Stomach smooth muscle (tissue), 2 donors: ENCODE results near the gene CHRNB4.

ENCODE experiments used
- H3K27ac ChIP-seq: one replicate; pipeline ENCODE4 v1.7.0; 2013; ENCODE audit warnings: mild to moderate bottlenecking, low read length, inconsistent platforms
- H3K27me3 ChIP-seq, 2 donors: one replicate each; pipeline ENCODE4 v1.7.0; 2013; ENCODE audit warnings: low read length in 2 of 2; ENCODE audit not compliant: insufficient read depth in 2 of 2, control insufficient read depth in 1 of 2
- H3K36me3 ChIP-seq, 2 donors: one replicate each; pipeline ENCODE4 v1.7.0; 2013; ENCODE audit warnings: low read length in 2 of 2; ENCODE audit not compliant: control insufficient read depth in 2 of 2, insufficient read depth in 2 of 2
- H3K4me1 ChIP-seq: one replicate; pipeline ENCODE4 v1.7.0; 2013; ENCODE audit warnings: low read length; ENCODE audit not compliant: control insufficient read depth, insufficient read depth
- H3K4me3 ChIP-seq, 2 donors: one replicate each; pipeline ENCODE4 v1.7.0; 2013; ENCODE audit warnings: low read length in 2 of 2
- H3K9ac ChIP-seq, 2 donors: one replicate each; pipeline ENCODE4 v1.7.0; 2013; ENCODE audit warnings: low read length in 2 of 2, mild to moderate bottlenecking in 1 of 2
- H3K9me3 ChIP-seq, 2 donors: one replicate each; pipeline ENCODE4 v1.7.0; 2013; ENCODE audit warnings: low read length in 2 of 2; ENCODE audit not compliant: control insufficient read depth in 2 of 2
- donor health status: healthy.
- donor health status: Pancreatic carcinoma.

The CHRNB4 gene

DNA sequence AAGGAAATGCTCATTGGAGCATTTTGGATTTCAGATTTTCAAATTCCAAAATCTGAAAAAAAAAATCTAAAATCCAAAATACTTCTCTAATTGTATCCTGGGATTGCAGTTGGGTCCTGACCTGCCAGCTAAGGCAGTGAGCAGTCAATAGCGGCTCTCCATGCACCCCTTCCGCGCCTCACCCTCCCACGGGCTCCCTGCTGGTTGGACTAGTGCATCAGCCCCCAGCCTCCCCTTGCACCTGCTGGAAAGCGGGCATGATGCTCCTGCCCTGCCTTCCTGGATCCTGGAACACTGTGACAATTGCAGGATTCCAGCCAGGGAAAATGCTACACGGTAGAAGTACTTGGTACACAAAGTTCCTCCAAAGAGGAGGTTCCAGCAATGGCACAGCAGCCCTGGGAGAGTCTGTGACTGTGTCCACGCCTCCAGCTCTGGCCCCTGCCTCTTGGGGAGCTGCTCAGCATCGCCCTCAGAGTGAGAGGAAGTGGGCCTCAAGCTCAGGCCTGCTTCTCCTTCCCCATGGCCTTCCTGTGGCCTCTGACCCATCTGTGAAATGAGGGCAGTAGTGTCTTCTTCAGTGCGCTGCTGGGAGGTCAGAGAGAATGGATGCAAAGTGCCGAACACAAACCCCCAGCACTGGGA is 39.5 kb upstream of the CHRNB4 start:
- Histone ChIP-seq H3K27ac (no peak overlapping the region), H3K27me3 (no peaks in the 10 kb centered on the region), H3K4me3 (no peak overlapping the region), H3K9me3 (no peaks in the 10 kb centered on the region), H3K9ac (no peak overlapping the region), H3K36me3 (no peaks in the 10 kb centered on the region), H3K4me1 (no peaks in the 10 kb centered on the region)

DNA sequence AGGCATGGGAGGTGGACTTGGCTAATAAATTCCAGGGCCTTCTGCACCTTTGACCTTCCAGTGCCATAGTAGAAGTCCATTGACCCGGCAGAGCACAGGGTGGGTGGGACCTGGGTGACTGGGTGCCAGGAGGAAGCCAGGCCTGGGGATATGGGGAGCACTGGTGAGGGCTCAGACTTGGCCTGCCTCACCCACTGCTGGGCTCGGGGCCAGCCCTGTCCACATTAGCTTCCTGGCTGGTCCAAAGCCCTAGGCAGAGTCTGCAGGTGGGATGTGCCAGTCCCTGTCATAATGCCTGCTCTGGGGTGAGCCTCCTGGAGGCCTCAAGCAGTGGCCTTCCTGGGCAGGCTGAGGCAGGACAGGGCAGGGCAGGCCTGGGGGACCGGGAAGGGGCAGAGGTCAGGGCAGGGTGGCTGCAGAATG is 38.1 kb upstream of the CHRNB4 start:
- Histone ChIP-seq H3K4me3 (no peak overlapping the region), H3K27ac (no peak overlapping the region), H3K4me1 (no peaks in the 10 kb centered on the region), H3K27me3 (no peaks in the 10 kb centered on the region), H3K9me3 (no peaks in the 10 kb centered on the region), H3K36me3 (no peaks in the 10 kb centered on the region), H3K9ac (no peak overlapping the region)

DNA sequence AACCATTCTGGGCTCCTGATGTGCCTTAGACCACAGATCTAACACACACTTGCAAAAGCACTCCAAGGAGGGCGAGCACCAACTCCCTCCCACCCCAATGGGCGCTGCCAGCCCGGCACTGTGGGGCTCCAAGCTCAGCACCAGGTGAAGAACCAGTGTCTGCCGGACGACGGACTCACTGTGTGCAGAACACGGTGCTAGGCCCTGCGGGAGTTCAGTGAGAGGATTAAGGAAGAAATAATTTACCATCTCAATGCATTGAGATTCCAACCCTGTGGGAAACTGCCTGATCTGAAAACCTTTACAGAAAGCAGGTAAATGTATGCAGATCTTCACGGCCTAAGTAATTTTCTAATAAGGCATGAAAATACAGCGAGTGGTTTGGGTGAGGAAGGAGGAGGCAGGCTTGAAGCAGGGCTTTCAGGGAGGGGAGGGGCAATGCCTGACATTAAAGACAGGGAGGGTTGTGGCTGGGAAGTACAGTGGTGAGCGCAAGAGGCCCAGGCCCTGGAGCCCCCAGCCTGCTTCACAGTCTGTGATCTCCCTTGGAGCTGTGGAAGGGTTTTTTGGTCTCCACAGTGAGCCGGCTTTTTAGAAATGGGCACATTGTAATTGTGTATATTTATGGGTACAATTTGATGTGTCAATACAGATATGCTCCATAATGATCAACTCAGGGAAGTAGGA is 35.6 kb upstream of the CHRNB4 start:
- no peaks in the 10 kb centered on the region for H3K4me1 ChIP-seq
- H3K9me3 ChIP-seq = no peaks in the 10 kb centered on the region
- no peaks in the 10 kb centered on the region for H3K36me3 ChIP-seq
- no peak overlapping the region for H3K4me3 ChIP-seq
- no peak overlapping the region for H3K9ac ChIP-seq
- H3K27me3 ChIP-seq = no peaks in the 10 kb centered on the region
- H3K27ac ChIP-seq = no peak overlapping the region

DNA sequence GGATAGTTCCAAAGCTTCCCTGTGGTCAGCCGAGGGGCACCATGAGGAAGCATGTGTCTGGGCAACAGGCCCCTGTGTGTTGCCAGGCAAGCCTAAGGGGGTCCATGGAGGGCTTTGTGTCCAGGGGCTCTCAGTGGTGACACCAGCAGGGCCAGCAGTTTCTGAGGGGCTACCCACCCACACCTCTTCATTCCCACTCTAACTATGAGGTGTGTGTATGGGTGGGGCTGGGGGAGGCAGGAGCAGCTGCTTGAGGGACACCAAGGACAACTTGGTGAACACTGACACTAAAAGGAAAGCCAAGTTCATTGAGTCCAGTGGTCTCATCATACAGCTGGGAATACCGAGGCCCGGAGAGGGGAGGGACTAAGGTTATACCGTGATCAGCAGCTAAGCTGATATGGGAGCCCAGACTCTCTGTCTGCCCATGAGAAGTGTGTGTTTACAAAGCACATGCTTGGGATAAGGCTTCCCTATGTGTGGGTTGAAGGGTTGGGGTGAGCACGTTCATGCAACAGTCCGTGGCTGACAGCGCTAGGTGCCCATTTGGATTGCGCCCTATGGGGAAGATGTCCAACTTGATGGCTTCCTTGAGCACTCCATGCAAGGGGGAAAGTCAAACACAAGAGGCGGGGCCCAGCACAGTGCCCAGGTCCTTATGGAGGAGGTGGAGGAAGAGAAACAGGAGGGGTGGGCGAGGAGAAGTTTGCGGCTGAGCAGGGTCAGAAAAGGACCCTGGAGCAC is 34.8 kb upstream of the CHRNB4 start:
- H3K36me3 ChIP-seq = no peaks in the 10 kb centered on the region
- H3K4me3 ChIP-seq = no peak overlapping the region
- no peak overlapping the region for H3K27ac ChIP-seq
- H3K4me1 ChIP-seq = no peaks in the 10 kb centered on the region
- H3K9me3 ChIP-seq = no peaks in the 10 kb centered on the region
- no peaks in the 10 kb centered on the region for H3K27me3 ChIP-seq
- H3K9ac ChIP-seq = no peak overlapping the region

DNA sequence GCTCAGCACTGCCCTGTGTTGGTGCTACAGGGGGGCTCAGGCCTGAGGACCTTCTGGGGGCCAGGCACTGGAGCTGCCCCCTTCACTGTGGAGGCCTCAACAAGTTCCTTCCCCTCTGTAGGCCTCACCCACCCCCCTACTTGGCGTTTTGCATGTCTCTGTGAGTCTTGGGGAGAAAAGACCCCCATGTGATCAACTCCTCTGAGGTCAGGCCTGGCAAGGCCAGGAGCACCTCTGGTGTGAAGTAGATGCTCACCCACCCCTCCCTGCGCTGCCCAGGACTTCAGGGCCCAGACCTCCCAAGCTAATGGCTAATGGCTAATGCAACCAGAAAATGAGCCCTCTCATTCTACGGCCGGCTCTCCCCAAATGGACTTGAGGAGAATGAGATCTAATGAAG is 34.2 kb upstream of the CHRNB4 start:
- no peaks in the 10 kb centered on the region for H3K27me3 ChIP-seq
- H3K4me1 ChIP-seq = no peaks in the 10 kb centered on the region
- no peak overlapping the region for H3K9ac ChIP-seq
- H3K27ac ChIP-seq = no peak overlapping the region
- no peaks in the 10 kb centered on the region for H3K36me3 ChIP-seq
- no peak overlapping the region for H3K4me3 ChIP-seq
- H3K9me3 ChIP-seq = no peaks in the 10 kb centered on the region

DNA sequence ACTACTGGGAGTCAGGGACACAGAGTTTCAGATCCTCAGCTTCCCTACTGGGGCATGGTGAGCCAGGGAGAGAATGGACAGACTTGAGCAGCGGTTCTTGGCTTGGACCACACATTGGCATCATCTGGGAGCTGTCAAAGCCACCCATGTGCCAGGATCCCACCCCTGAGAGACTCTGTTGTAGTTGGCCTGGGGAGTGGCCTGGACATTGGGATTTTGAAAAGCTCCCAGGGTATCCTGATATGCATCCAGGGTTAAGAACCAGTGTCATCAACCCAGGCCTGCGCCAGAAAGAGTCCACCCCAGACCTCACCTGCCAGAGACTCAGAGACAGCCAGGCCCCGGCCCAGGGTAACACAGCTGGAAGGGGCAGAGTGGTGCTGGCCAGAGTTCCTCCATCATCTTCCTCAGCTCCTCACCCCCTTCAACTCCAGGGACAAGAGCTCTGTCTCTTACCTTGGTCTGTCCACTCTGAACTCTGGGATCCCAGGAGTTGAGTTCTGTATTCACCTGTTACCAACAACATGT is 33.0 kb upstream of the CHRNB4 start:
- Histone ChIP-seq H3K36me3 (no peaks in the 10 kb centered on the region), H3K9me3 (no peaks in the 10 kb centered on the region), H3K9ac (no peak overlapping the region), H3K27ac (no peak overlapping the region), H3K4me3 (no peak overlapping the region), H3K27me3 (no peaks in the 10 kb centered on the region), H3K4me1 (no peaks in the 10 kb centered on the region)

DNA sequence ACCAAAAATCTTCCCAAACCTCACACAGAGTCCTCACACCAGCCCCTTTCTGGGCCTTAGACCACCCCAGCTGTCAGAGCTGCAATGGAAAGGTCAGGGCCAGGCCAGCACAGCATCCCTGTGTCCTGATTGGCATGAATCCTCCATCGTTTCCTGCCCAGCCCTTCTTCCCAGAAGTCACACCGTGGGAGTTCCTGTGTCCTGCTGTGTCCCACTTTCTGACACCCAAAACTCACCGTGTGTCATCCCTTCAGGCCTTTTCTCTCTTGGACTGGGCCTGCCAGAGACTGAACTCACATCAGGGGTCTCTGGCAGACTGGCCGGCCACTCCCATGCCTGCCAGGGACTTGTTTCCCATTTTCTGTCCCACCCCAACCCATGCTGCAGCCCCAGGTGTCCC is 32.5 kb upstream of the CHRNB4 start:
- Histone ChIP-seq H3K9me3 (no peaks in the 10 kb centered on the region), H3K27me3 (no peaks in the 10 kb centered on the region), H3K27ac (no peak overlapping the region), H3K9ac (no peak overlapping the region), H3K36me3 (no peaks in the 10 kb centered on the region), H3K4me3 (no peak overlapping the region), H3K4me1 (no peaks in the 10 kb centered on the region)

DNA sequence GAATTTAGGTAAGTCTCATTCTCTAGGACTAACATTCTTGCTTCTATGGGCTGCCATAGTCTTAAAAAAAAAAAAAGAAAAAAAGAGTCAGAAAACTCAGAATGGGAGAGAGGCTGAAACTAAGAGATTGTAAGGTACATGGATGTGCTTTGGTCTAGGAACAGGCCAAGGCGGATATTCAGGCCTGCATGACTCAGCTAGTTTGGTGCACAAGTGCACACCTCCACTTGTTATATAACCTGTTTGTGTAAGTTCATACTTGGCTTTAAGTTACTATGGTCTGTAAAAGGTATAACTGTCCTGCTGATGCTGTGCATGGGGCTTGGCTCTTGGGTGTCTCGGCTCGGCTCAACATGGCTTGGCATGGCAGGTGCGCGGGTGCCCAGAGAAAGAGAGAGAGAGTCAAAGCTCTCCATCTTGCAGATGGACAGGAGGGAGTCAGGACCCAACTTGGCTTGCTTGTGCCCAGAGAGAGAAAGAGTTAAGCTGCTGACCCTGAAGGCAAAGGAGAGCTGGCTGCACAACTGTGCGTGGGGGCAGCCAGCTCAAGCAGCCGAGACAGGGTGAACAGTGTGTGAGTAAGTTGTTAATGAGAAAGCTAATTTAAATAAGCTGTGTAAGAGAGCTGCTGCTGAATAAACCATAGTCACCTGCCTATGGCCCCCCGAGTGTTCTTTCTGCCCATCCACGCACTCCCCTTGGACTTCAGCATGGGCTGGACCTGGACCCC is 31.4 kb upstream of the CHRNB4 start:
- no peak overlapping the region for H3K9ac ChIP-seq
- H3K9me3 ChIP-seq = no peaks in the 10 kb centered on the region
- no peaks in the 10 kb centered on the region for H3K4me1 ChIP-seq
- H3K36me3 ChIP-seq = no peaks in the 10 kb centered on the region
- H3K27ac ChIP-seq = no peak overlapping the region
- no peaks in the 10 kb centered on the region for H3K27me3 ChIP-seq
- H3K4me3 ChIP-seq = no peak overlapping the region

DNA sequence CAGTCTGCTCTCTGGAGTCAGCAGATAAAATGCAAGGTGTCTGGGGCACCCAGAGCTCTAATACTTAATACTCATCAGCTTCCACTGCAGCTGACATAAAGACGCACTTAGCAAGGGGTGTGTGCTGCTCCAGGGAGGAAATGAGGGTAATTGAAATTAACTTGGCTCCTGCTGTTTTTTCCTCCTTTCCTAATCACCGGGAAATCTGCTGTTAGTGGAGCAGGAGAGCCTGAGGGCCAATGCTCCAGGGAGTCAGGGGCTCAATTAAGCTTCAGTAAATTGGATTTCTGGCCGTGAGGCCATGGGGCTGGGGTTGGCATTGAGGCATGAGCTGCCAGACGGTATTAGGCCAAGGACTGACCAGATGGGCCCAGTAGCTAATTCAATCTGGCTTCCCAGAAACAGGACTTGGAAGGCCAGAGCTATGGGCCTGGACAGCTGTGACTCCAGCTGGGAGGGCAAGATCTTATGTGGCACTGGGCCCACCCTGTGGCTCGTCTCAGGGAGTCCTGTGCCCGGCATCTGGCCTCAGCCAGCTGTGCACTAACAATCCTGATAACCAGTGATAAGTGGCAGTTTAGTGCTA is 30.7 kb upstream of the CHRNB4 start:
- no peaks in the 10 kb centered on the region for H3K4me1 ChIP-seq
- no peak overlapping the region for H3K27ac ChIP-seq
- no peak overlapping the region for H3K9ac ChIP-seq
- H3K36me3 ChIP-seq = no peaks in the 10 kb centered on the region
- H3K4me3 ChIP-seq = no peak overlapping the region
- H3K27me3 ChIP-seq = no peaks in the 10 kb centered on the region
- H3K9me3 ChIP-seq = no peaks in the 10 kb centered on the region

DNA sequence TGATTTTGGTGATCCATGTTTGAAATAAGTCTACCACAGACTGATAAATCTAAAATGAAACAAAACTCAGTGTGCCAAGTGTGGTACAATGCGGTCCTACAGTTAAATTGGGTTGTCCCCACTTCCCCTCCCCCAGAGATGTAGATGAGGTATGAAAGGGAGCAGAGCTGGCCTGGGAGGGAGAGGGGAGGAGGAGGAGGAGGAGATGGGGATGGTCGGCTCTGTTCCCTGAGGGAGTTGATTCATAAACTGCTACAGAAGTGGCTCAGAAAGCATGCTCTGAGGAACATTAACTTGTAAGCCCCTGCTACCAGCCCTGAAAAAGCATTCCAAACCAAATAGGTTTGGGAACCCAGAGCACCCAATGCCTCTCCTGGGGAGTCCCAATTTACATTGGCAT is 28.0 kb upstream of the CHRNB4 start:
- H3K9ac ChIP-seq = no peak overlapping the region
- no peak overlapping the region for H3K4me3 ChIP-seq
- no peaks in the 10 kb centered on the region for H3K9me3 ChIP-seq
- H3K4me1 ChIP-seq = no peaks in the 10 kb centered on the region
- H3K36me3 ChIP-seq = no peaks in the 10 kb centered on the region
- no peak overlapping the region for H3K27ac ChIP-seq
- no peaks in the 10 kb centered on the region for H3K27me3 ChIP-seq
